ENCODE measurements around the gene FYB1. TPM values are rescaled to one million over a fixed set of nuclear protein-coding genes. Genes with fewer than 3 reads are reported as not detected.

The FYB1 gene
- total RNA-seq, 1 experiment from 2014 or later: 1.3 TPM

DNA sequence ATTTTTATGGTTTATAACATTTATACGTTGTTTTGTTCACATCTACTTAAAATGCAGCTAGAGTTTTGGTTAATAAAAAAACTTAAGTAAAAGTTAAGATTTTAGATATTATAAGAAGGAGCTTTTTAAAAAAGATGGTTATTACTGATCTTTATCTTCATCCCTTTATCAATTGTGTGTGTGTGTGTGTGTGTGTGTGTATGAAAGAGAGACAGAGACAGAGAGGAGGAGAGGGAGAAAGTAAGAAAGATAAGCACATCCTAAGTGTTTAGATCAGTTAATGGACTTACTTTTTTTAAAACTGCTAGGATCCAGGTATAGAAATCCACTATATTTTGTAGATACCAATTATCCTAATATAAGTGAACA, 99.3 kb downstream of the FYB1 start:
- ChIA-PET CTCF (no interaction called here), POLR2A (no interaction called here)
- no peak overlapping the region for H3K4me3 Mint-ChIP-seq (ENCODE audit: unreplicated experiment)
- Histone ChIP-seq H3K27me3 (replicated peaks; ENCODE audit: control insufficient read depth, insufficient read depth, low read length) (peaks cover 1% of the 10 kb centered on the region; the same call in 1 of the 2 replicates), H3K9me3 (no peaks in the 10 kb centered on the region), H3K36me3 (ENCODE audit: control insufficient read depth, insufficient read depth, low read length) (no peaks in the 10 kb centered on the region), H3K4me3 (ENCODE audit: low read depth, low read length) (no peak overlapping the region), H3K4me1 (no peaks in the 10 kb centered on the region; the same call in 1 of the 2 replicates)
- H3K27me3 Mint-ChIP-seq (ENCODE audit: insufficient read depth, unreplicated experiment): peaks cover 2% of the 10 kb centered on the region
- BruUV-seq (replicated peaks): no TSS peak
- no peaks in the 10 kb centered on the region for H3K36me3 Mint-ChIP-seq (ENCODE audit: insufficient read depth, unreplicated experiment)
- DNase-seq: no peak
- H3K9me3 Mint-ChIP-seq (ENCODE audit: unreplicated experiment): no peaks in the 10 kb centered on the region
- TF ChIP-seq, protein P1, sequence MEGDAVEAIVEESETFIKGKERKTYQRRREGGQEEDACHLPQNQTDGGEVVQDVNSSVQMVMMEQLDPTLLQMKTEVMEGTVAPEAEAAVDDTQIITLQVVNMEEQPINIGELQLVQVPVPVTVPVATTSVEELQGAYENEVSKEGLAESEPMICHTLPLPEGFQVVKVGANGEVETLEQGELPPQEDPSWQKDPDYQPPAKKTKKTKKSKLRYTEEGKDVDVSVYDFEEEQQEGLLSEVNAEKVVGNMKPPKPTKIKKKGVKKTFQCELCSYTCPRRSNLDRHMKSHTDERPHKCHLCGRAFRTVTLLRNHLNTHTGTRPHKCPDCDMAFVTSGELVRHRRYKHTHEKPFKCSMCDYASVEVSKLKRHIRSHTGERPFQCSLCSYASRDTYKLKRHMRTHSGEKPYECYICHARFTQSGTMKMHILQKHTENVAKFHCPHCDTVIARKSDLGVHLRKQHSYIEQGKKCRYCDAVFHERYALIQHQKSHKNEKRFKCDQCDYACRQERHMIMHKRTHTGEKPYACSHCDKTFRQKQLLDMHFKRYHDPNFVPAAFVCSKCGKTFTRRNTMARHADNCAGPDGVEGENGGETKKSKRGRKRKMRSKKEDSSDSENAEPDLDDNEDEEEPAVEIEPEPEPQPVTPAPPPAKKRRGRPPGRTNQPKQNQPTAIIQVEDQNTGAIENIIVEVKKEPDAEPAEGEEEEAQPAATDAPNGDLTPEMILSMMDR (IDR thresholded peaks at IDR 0.05; ENCODE audit: insufficient read depth in 1 of 2, low read depth in 1 of 2, low read length in 1 of 2, severe bottlenecking in 1 of 2, unreplicated experiment in 1 of 2): no peak
- peaks cover 7% of the 10 kb centered on the region for H3K4me1 Mint-ChIP-seq (ENCODE audit: low read depth, unreplicated experiment)
- H3K27ac Mint-ChIP-seq (ENCODE audit: unreplicated experiment): no peak overlapping the region
- intact Hi-C loops (cut with micrococcal nuclease; ENCODE audit: unreplicated experiment): no loop called here

DNA sequence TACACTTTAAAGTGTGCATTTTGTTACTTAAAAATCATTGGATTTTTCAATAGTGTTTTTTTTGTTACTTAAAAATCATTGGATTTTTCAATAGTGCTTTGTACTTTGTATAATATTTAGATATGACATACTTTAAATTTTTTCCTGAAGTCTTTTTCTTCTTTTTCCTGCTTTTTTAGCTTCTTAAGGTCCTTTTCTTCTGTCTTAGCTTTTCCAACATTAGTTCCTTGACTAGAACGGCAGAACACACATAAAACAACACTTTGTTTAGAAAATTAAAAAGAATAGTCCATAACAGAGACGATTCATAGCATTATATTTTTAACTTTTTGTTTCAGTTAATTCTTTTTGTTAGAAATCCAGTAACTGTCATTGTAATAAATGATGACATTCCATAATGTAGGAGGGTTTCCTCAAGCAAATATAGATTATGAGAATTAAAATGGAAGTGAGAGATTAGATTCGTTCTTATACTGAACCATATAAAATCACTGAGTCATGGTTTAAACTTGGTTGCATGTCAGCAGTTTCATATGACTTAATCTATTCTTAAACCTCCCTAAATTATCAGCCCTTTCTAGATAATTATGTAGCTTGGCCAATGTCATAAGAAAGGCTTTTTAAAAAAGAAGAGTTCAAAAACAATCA, 99.8 kb downstream of the FYB1 start:
- Mint-ChIP-seq H3K36me3 (ENCODE audit: insufficient read depth, unreplicated experiment) (no peaks in the 10 kb centered on the region), H3K4me3 (ENCODE audit: unreplicated experiment) (no peak overlapping the region), H3K27me3 (ENCODE audit: insufficient read depth, unreplicated experiment) (peaks cover 2% of the 10 kb centered on the region), H3K9me3 (ENCODE audit: unreplicated experiment) (no peaks in the 10 kb centered on the region), H3K4me1 (ENCODE audit: low read depth, unreplicated experiment) (peaks cover 7% of the 10 kb centered on the region), H3K27ac (ENCODE audit: unreplicated experiment) (no peak overlapping the region)
- TF ChIP-seq, protein P1 (IDR thresholded peaks at IDR 0.05; ENCODE audit: insufficient read depth in 1 of 2, low read depth in 1 of 2, low read length in 1 of 2, severe bottlenecking in 1 of 2, unreplicated experiment in 1 of 2): no peak
- Histone ChIP-seq H3K27me3 (replicated peaks; ENCODE audit: control insufficient read depth, insufficient read depth, low read length) (peaks cover 1% of the 10 kb centered on the region; the same call in 1 of the 2 replicates), H3K4me1 (no peaks in the 10 kb centered on the region; the same call in 1 of the 2 replicates), H3K4me3 (ENCODE audit: low read depth, low read length) (no peak overlapping the region), H3K36me3 (ENCODE audit: control insufficient read depth, insufficient read depth, low read length) (no peaks in the 10 kb centered on the region), H3K9me3 (no peaks in the 10 kb centered on the region)
- ChIA-PET POLR2A (no interaction called here), CTCF (no interaction called here)
- no TSS peak for BruUV-seq (replicated peaks)
- DNase-seq: no peak
- intact Hi-C loops (cut with micrococcal nuclease; ENCODE audit: unreplicated experiment): no loop called here

DNA sequence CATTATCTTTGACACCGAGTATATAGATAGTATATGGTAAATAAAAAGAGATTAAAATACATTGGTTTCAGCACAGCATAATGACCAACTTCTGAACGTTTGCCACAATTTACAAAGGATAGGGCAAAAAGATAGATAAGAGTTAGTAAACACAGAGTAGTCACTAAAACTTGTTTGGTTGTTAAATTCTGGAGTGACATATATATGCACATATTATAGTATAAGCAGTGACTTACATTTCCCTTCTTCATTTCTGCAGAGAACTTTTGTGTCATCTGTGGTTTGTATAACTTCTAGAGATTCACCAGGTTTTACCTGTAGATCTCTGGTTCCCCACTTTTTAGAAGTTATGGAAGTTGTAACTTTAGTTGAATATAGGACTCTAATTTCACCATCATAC, 100.7 kb downstream of the FYB1 start:
- Mint-ChIP-seq H3K27ac (ENCODE audit: unreplicated experiment) (no peak overlapping the region), H3K36me3 (ENCODE audit: insufficient read depth, unreplicated experiment) (no peaks in the 10 kb centered on the region), H3K9me3 (ENCODE audit: unreplicated experiment) (no peaks in the 10 kb centered on the region), H3K27me3 (ENCODE audit: insufficient read depth, unreplicated experiment) (peaks cover 2% of the 10 kb centered on the region), H3K4me1 (ENCODE audit: low read depth, unreplicated experiment) (peaks cover 7% of the 10 kb centered on the region), H3K4me3 (ENCODE audit: unreplicated experiment) (no peak overlapping the region)
- CTCF ChIA-PET: no interaction called here
- H3K4me3 ChIP-seq (ENCODE audit: low read depth, low read length): no peak overlapping the region
- H3K27me3 ChIP-seq (replicated peaks; ENCODE audit: control insufficient read depth, insufficient read depth, low read length): peaks cover 1% of the 10 kb centered on the region; the same call in 1 of the 2 replicates
- POLR2A ChIA-PET: no interaction called here
- H3K9me3 ChIP-seq: no peaks in the 10 kb centered on the region
- TF ChIP-seq, protein P1 (IDR thresholded peaks at IDR 0.05; ENCODE audit: insufficient read depth in 1 of 2, low read depth in 1 of 2, low read length in 1 of 2, severe bottlenecking in 1 of 2, unreplicated experiment in 1 of 2): no peak
- no peaks in the 10 kb centered on the region; the same call in 1 of the 2 replicates for H3K4me1 ChIP-seq
- no peak for DNase-seq
- H3K36me3 ChIP-seq (ENCODE audit: control insufficient read depth, insufficient read depth, low read length): no peaks in the 10 kb centered on the region
- intact Hi-C loops (cut with micrococcal nuclease; ENCODE audit: unreplicated experiment): no loop called here
- BruUV-seq (replicated peaks): no TSS peak

All from Caco-2 (cell line).